GM18861 (cell line): ENCODE data around the gene KLK1.
"Not testable (repeated sequence)": the region's sequence is repeated elsewhere in the genome, so short reads cannot be mapped to it uniquely, and the experiment has no call there.

Source experiments
- ATAC-seq: cut with Tn5 transposase; IDR thresholded peaks from one replicate; pipeline ENCODE4 v1.9.1; 2021; ENCODE audit not compliant: unreplicated experiment

Gene KLK1

DNA sequence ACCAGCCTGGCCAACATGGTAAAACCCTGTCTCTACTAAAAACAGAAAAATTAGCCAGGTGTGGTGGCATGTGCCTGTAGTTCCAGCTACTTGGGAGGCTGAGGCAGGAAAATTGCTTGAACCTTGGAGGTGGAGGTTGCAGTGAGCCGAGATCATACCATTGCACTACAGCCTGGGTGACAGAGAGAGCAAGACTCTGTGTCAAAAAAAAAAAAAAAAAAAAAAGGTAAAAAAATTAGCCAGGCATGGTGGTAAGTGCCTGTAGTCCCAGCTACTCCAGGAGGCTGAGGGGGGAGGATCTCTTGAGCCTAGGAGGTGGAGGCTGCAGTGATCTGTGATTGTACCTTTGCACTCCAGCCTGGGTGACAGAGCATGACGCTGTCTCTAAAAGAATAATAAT, 53.4 kb downstream of the KLK1 start, which contains the start of gene GPR32:
Gene GPR32, plus strand, starts transcription at position 301 of the 400 bp plus-strand sequence. CDS start 137 bp downstream, outside the sequence.
- not testable (repeated sequence) for ATAC-seq
